CD4-positive, alpha-beta T cell treated with Interleukin-15 for 4 hours (primary cell): ENCODE data around the gene PCDHGA2.
"Not testable (repeated sequence)": the region's sequence is repeated elsewhere in the genome, so short reads cannot be mapped to it uniquely, and the experiment has no call there.

ENCODE experiments used
- DNase-seq: peaks from one replicate; pipeline ENCODE4 v3.0.0-alpha.2; 2020; ENCODE audit warnings: low spot score

The PCDHGA2 gene

DNA sequence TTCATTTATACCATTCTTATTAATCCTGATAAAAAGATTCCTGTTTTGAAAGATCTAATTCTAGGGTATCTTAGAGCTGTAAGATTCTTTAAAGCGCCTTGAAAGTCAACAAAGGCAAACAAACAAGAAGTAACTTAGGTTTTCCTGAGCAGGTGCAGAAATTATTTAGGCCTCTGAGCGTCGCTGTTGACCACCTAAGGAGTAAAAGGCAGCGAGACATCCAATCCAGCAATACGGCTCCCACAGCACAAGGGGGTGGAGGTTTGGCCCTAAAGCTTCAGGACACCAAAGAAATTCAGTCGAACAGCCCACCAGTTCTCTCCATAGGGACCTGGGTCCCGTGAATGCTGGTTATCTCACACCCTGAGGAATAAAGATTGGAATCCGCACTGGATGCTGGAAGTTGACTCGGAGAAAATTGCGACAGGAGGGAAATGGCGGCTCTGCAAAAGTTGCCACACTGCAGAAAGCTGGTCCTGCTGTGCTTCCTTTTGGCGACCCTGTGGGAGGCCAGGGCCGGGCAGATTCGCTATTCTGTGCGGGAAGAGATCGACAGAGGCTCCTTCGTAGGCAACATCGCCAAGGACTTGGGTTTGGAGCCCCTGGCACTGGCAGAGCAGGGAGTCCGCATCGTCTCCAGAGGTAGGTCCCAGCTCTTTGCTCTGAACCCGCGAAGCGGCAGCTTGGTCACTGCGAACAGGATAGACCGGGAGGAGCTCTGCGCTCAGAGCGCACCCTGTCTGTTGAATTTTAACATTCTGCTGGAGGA, at the start of gene PCDHGA2:
Gene PCDHGA2 (plus strand): TSS at position 223 of the 769 bp plus-strand sequence.
- no peak for DNase-seq

DNA sequence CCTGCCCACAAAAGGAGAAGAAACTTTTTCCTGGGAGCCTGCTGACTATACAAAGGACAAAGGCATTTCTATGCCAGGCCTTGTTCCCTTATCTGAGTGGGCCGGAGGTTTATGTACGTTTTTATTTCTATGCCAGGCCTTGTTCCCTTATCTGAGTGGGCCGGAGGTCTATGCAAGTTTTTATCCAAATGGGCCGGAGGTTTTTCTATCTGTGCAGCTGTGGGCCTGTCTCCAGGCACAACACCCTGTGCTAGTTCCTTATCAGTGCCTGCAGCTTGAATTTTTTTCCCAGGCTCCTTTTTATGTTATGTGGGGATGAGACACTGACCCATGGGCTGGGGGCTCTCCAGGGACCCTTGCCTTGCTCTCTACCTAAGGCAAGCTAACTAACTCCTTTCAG, 40.2 kb upstream of the PCDHGA2 start:
- DNase-seq, result no peak

- DNase-seq, result no peak
These were observed 34.8 kb upstream of the PCDHGA2 start, which contains the start of gene SLC25A2 for GRCh38 chr5:141303756-141304155. TSS of gene SLC25A2 (minus strand) at chr5:141304049. CDS start at chr5:141303865, 184 bp downstream.

DNA sequence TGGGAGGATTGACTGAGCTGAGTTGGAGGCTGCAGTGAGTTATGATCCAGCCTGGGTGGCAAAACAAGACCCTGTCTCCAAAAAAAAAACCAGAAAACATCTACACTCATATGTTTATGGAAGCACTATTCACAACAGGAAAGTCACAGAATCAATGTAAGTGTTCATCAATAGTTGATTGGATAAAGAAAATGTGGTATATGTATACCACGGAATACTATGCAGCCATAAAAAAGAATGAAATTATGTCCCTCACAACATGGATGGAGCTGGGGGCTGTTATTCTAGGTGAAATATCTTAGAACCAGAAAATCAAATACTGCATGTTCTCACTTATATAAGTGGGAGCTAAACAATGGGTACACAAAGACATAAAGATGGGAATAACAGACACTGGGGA, 31.9 kb upstream of the PCDHGA2 start:
- no peak for DNase-seq

DNA sequence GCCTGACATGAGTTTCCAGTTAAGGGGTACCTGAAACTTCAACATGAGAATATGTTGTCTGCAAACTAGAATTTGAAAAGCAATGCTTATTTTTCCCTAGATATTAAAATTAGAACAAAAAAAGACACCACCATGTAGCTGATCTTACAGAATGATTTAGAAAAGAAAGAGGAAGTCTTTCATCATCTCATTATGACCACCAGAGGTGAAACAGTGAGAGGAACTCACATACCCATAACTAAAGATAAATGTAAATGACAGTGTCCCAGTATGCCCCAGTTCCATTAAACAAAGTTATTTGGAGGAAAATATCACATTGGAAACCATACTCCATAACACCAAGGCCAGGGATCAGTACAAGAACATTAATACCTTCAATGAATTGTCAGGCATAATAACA, 24.8 kb upstream of the PCDHGA2 start:
- no peak for DNase-seq

DNA sequence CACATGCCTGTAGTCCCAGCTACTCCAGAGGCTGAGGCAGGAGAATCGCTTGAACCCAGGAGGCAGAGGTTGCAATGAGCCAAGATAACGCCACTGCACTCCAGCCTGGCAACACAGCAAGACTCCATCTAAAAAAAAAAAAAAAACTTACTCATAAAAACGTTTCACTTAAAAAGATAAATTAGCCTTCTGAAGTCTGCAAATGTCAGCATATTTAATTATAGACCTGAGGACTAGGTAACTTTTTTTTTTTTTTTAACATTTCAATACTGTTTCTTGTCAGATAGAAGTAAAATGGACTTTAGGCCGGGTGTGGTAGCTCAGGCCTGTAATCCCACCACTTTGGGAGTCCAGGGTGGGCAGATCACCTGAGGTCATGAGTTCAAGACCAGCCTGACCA, 21.6 kb upstream of the PCDHGA2 start:
- DNase-seq, result not testable (repeated sequence)

- no peak for DNase-seq
These were observed 19.4 kb upstream of the PCDHGA2 start for GRCh38 chr5:141319202-141319601.

GRCh38 chr5:141319699-141320098, 18.9 kb upstream of the PCDHGA2 start:
- DNase-seq, result no peak

GRCh38 chr5:141320225-141321169, 18.1 kb upstream of the PCDHGA2 start, which contains the start of gene TAF7:
TSS of gene TAF7 (minus strand) at chr5:141320784. CDS start at chr5:141320044, 740 bp downstream.
- peak; percentile 93 for DNase-seq

GRCh38 chr5:141322261-141322660, 16.3 kb upstream of the PCDHGA2 start:
- DNase-seq, result no peak

DNA sequence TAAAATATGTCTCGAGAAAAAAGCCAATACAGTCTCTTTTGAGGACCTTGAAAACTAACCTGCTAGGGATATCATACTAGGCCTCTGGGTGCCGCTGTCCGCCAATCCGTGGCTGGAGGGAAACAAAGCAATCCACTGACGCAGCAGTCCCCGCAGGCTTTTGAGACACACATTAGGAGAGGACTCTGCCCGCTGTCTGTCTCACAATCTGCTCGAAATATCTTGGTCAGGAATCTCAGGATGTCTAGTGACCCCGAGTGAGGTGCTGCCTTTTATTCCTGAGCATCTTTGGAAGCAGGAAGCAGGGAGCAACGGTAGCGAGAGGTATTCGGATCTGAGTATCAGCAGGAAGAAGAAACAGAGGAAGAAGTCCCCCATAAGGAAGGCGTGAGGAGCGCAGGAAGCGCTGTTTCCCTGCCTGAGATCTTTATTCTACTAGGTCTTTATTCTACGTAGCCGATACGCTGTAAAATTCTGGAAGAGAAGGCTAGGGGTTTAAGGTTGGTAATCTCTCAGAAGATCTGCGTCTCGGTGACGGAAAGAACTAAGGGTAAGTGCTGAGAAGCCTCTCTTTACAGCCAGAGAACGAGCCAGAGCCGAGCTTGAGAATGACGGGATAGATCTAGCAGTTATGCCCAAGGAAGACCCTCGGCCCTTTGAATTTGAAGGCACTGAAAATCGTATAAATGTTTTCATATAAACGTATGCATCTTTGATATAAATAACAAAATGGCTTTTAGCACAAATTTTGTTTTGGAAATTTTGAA, 12.3 kb upstream of the PCDHGA2 start:
- peak; percentile 69 for DNase-seq

GRCh38 chr5:141328231-141328630, 10.3 kb upstream of the PCDHGA2 start:
- DNase-seq, result no peak

DNA sequence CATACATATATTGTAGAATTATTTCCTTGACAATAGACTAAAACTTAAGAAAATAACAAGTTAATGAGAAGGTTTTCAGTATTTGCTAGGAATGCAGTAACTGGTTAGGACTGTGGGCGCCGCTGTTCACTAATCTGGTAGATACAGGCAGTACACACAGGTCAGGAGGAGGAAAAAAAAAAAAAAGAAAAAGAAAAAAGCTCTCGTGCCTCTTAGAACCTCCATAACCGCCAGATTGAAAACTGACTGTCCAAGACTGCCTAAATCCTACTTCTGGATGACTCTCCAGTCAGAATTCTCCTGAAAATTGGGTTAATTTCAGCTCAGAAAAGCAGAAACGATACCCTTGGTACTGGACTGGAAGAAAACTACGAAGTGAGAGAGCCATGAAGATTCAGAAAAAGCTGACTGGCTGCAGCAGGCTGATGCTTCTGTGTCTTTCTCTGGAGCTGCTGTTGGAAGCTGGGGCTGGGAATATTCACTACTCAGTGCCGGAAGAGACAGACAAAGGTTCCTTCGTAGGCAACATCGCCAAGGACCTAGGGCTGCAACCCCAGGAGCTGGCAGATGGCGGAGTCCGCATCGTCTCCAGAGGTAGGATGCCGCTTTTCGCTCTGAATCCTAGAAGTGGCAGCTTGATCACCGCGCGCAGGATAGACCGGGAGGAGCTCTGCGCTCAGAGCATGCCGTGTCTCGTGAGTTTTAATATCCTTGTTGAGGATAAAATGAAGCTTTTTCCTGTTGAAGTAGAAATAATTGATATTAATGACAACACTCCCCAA, 8.1 kb upstream of the PCDHGA2 start, which contains the start of gene PCDHGA1:
Gene PCDHGA1 (plus strand): TSS at position 216 of the 782 bp plus-strand sequence.
- DNase-seq, result no peak

GRCh38 chr5:141332571-141332970, 6.0 kb upstream of the PCDHGA2 start:
- not testable (repeated sequence) for DNase-seq

DNA sequence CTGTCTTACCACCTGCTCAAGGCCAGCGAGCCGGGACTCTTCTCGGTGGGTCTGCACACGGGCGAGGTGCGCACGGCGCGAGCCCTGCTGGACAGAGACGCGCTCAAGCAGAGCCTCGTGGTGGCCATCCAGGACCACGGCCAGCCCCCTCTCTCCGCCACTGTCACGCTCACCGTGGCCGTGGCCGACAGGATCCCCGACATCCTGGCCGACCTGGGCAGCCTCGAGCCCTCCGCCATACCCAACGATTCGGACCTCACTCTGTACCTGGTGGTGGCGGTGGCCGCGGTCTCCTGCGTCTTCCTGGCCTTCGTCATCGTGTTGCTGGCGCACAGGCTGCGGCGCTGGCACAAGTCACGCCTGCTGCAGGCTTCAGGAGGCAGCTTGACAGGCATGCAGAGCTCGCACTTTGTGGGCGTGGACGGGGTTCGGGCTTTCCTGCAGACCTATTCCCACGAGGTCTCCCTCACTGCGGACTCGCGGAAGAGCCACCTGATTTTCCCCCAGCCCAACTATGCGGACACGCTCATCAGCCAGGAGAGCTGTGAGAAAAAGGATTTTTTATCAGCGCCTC, 2.3 kb downstream of the PCDHGA2 start:
- DNase-seq, result not testable (repeated sequence)

- no peak for DNase-seq
These were observed 4.2 kb downstream of the PCDHGA2 start for GRCh38 chr5:141342773-141343172.

DNA sequence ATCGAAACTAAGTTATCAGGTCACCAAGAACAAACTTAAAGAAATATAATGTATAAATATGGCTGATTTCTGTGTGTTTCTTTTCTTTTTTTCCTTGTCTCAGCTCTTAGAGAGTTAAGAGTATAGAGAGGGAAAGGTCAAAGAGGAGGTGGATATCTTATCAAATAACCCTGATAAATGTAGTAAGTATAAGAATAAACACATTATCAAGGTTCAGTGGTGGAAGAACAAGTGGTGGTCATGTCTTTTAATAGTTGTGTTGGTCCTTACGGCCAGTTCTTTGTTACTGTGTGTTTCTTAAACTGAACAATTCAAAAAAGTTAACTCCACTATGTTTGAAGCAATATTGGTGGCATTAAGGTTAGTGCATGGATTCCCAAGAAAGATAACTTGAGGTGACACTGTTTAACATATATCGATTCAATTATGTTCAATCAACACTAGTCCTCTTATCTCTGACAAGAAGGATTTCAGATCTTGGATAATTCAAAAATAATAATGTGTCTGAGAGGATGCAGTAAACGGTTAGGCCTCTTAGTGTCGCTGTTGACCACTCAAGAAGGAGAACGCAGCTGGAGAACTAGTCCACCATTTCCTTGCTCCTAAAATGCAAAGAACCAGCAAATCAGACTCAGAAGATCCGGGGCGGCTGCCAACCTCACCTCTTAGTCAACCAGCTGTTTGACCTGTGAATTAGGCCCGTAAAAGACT, 4.8 kb downstream of the PCDHGA2 start, which contains the start of gene PCDHGA3:
Gene PCDHGA3 (plus strand): TSS at position 588 of the 711 bp plus-strand sequence. CDS start 205 bp downstream, outside the sequence.
- no peak for DNase-seq

- no peak for DNase-seq
These were observed 5.4 kb downstream of the PCDHGA2 start for GRCh38 chr5:141343953-141344463.

DNA sequence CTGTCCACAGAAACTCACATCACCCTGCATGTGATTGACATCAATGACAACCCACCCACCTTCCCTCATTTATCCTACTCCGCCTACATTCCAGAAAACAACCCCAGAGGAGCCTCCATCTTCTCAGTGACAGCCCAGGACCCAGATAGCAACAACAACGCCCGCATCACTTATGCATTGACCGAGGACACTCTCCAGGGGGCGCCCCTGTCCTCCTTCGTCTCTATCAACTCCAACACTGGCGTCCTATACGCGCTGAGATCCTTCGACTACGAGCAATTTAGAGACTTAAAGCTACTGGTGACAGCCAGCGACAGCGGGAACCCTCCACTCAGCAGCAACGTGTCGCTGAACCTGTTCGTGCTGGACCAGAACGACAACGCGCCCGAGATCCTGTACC, 6.8 kb downstream of the PCDHGA2 start:
- no peak for DNase-seq

GRCh38 chr5:141346017-141346416, 7.5 kb downstream of the PCDHGA2 start:
- not testable (repeated sequence) for DNase-seq
